Medulla oblongata (tissue), 1 donor: Measurements from ENCODE around the gene MYF5.
"Not testable (repeated sequence)": the region's sequence is repeated elsewhere in the genome, so short reads cannot be mapped to it uniquely, and the experiment has no call there.

Experiments
- DNase-seq: peaks from one replicate; pipeline ENCODE4 v3.0.0-alpha.2; 2015; ENCODE audit errors: extremely low spot score

The MYF5 gene

GRCh38 chr12:80716696-80717469 lies at the start of gene MYF5:
Gene MYF5, plus strand, starts transcription at chr12:80716912. Its CDS starts 152 bp downstream, at chr12:80717064.
- no peak for DNase-seq

GRCh38 chr12:80670214-80670613 lies 46.5 kb upstream of the MYF5 start:
- no peak for DNase-seq

- DNase-seq: not testable (repeated sequence)
Observed at GRCh38 chr12:80676042-80676636, 40.6 kb upstream of the MYF5 start.

GRCh38 chr12:80676856-80677255 lies 39.9 kb upstream of the MYF5 start:
- DNase-seq: no peak

GRCh38 chr12:80677994-80678393 lies 38.7 kb upstream of the MYF5 start:
- no peak for DNase-seq

GRCh38 chr12:80679346-80680131 lies 37.2 kb upstream of the MYF5 start:
- no peak for DNase-seq

- no peak for DNase-seq
Observed at GRCh38 chr12:80681287-80681686, 35.4 kb upstream of the MYF5 start.

GRCh38 chr12:80681786-80682185 lies 34.9 kb upstream of the MYF5 start:
- DNase-seq: no peak

- DNase-seq: no peak
Observed at GRCh38 chr12:80684077-80684495, 32.6 kb upstream of the MYF5 start.

GRCh38 chr12:80690090-80690489 lies 26.6 kb upstream of the MYF5 start:
- no peak for DNase-seq

- DNase-seq: no peak
Observed at GRCh38 chr12:80690513-80690912, 26.2 kb upstream of the MYF5 start.

- DNase-seq: no peak
Observed at GRCh38 chr12:80692114-80692513, 24.6 kb upstream of the MYF5 start.

- DNase-seq: no peak
Observed at GRCh38 chr12:80697270-80697887, 19.3 kb upstream of the MYF5 start.

- DNase-seq: no peak
Observed at GRCh38 chr12:80698256-80698655, 18.5 kb upstream of the MYF5 start.

- no peak for DNase-seq
Observed at GRCh38 chr12:80698847-80699542, 17.7 kb upstream of the MYF5 start.

- no peak for DNase-seq
Observed at GRCh38 chr12:80700327-80700726, 16.4 kb upstream of the MYF5 start.

GRCh38 chr12:80701388-80701787 lies 15.3 kb upstream of the MYF5 start:
- DNase-seq: no peak

- no peak for DNase-seq
Observed at GRCh38 chr12:80702889-80703805, 13.6 kb upstream of the MYF5 start.

GRCh38 chr12:80704420-80704819 lies 12.3 kb upstream of the MYF5 start:
- no peak for DNase-seq

- DNase-seq: no peak
Observed at GRCh38 chr12:80707126-80707829, 9.4 kb upstream of the MYF5 start, which contains the start of gene MYF6. Gene MYF6, plus strand, starts transcription at chr12:80707634. Its CDS starts 86 bp downstream, at chr12:80707720.
